ENCODE measurements around the gene S100A10.

GRCh38 chr1:151988405-151988923 is 5.2 kb downstream of the S100A10 start:
- TF ChIP-seq CTCF (IDR thresholded peaks at IDR 0.05; ENCODE audit: insufficient read depth, low read length) (no peak), POLR2AphosphoS5 (IDR thresholded peaks at IDR 0.05; ENCODE audit: low read depth) (no peak), GABPA (IDR thresholded peaks at IDR 0.05; ENCODE audit: low read depth) (no peak)
- TF ChIP-seq, protein P1, sequence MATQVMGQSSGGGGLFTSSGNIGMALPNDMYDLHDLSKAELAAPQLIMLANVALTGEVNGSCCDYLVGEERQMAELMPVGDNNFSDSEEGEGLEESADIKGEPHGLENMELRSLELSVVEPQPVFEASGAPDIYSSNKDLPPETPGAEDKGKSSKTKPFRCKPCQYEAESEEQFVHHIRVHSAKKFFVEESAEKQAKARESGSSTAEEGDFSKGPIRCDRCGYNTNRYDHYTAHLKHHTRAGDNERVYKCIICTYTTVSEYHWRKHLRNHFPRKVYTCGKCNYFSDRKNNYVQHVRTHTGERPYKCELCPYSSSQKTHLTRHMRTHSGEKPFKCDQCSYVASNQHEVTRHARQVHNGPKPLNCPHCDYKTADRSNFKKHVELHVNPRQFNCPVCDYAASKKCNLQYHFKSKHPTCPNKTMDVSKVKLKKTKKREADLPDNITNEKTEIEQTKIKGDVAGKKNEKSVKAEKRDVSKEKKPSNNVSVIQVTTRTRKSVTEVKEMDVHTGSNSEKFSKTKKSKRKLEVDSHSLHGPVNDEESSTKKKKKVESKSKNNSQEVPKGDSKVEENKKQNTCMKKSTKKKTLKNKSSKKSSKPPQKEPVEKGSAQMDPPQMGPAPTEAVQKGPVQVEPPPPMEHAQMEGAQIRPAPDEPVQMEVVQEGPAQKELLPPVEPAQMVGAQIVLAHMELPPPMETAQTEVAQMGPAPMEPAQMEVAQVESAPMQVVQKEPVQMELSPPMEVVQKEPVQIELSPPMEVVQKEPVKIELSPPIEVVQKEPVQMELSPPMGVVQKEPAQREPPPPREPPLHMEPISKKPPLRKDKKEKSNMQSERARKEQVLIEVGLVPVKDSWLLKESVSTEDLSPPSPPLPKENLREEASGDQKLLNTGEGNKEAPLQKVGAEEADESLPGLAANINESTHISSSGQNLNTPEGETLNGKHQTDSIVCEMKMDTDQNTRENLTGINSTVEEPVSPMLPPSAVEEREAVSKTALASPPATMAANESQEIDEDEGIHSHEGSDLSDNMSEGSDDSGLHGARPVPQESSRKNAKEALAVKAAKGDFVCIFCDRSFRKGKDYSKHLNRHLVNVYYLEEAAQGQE (IDR thresholded peaks at IDR 0.05; ENCODE audit: insufficient replicate concordance, low read depth) = no peak
